Esophagus muscularis mucosa (tissue), 3 donors: Measurements from ENCODE around the gene PARD3B.

ENCODE experiments used
- CTCF ChIP-seq, 3 experiments: fragments of 200-600 bp in 2 of 3; fragments of 450-650 bp in 1 of 3; sonication (generic) in 2 of 3; IDR thresholded peaks; one replicate each; pipeline ENCODE4 v1.5.1; 2017 to 2019; ENCODE audit warnings: antibody characterized with exemption in 3 of 3, mild to moderate bottlenecking in 2 of 3, moderate library complexity in 1 of 3
- POLR2A ChIP-seq: fragments of 450-650 bp; IDR thresholded peaks from one replicate; pipeline ENCODE4 v1.6.1; 2017; ENCODE audit warnings: antibody characterized with exemption, moderate library complexity, mild to moderate bottlenecking, low read depth
- POLR2AphosphoS5 ChIP-seq, 2 donors: sonication (generic); formaldehyde crosslinking; IDR thresholded peaks; one replicate each; pipeline ENCODE4 v1.6.1; 2017; ENCODE audit warnings: antibody characterized with exemption in 2 of 2

- TF ChIP-seq CTCF (IDR thresholded peaks at IDR 0.05) (no peak), POLR2A (no peak), POLR2AphosphoS5 (IDR thresholded peaks at IDR 0.05) (no peak)
Observed at GRCh38 chr2:204535356-204535755, 9.9 kb upstream of the PARD3B start.
